Stimulated activated naive B cell treated with anti-CD40 and anti-IgM and Interleukin-4, amounts not matched to agents 10 μg/mL and 1 μg/mL and 100 μg/mL, for 72 hours (primary cell): ENCODE measurements around the gene FXYD2.

Experiments used
- ATAC-seq, 2 donors: fragments of 150-1000 bp; cut with Tn5 transposase; replicated peaks; 2 replicates each; pipeline ENCODE4 v1.10.0; 2021; ENCODE audit warnings: moderate library complexity in 1 of 2
- DNase-seq: peaks from one replicate; pipeline ENCODE4 v3.0.0; 2021
- H3K27ac Mint-ChIP-seq: one replicate; pipeline ENCODE4 v1.8.0; 2022; ENCODE audit warnings: mild to moderate bottlenecking, mixed read lengths
- H3K27me3 Mint-ChIP-seq, 2 donors: one replicate each; pipeline ENCODE4 v1.8.0; 2022; ENCODE audit warnings: mixed read lengths in 2 of 2
- H3K36me3 Mint-ChIP-seq, 2 donors: one replicate each; pipeline ENCODE4 v1.8.0; 2022; ENCODE audit warnings: mixed read lengths in 2 of 2, mild to moderate bottlenecking in 1 of 2
- H3K4me1 Mint-ChIP-seq, 2 donors: one replicate each; pipeline ENCODE4 v1.8.0; 2022; ENCODE audit warnings: mixed read lengths in 2 of 2, mild to moderate bottlenecking in 1 of 2
- H3K4me3 Mint-ChIP-seq, 2 donors: one replicate each; pipeline ENCODE4 v1.8.0; 2022; ENCODE audit warnings: mild to moderate bottlenecking in 2 of 2, mixed read lengths in 2 of 2, moderate library complexity in 1 of 2
- H3K9me3 Mint-ChIP-seq, 2 donors: one replicate each; pipeline ENCODE4 v1.8.0; 2022; ENCODE audit warnings: mixed read lengths in 2 of 2, mild to moderate bottlenecking in 1 of 2

FXYD2 gene

GRCh38 chr11:117849781-117850414 lies 25.4 kb upstream of the FXYD2 start:
- Mint-ChIP-seq H3K27ac (no peak overlapping the region), H3K36me3 (peaks cover 0 to 4% of the 10 kb centered on the region in 2 donors), H3K9me3 (peaks cover 2 to 8% of the 10 kb centered on the region in 2 donors), H3K4me3 (no peak overlapping the region), H3K4me1 (no peaks in the 10 kb centered on the region), H3K27me3 (peaks cover 25 to 41% of the 10 kb centered on the region in 2 donors)
- DNase-seq (no peak), ATAC-seq (no peak)

DNA sequence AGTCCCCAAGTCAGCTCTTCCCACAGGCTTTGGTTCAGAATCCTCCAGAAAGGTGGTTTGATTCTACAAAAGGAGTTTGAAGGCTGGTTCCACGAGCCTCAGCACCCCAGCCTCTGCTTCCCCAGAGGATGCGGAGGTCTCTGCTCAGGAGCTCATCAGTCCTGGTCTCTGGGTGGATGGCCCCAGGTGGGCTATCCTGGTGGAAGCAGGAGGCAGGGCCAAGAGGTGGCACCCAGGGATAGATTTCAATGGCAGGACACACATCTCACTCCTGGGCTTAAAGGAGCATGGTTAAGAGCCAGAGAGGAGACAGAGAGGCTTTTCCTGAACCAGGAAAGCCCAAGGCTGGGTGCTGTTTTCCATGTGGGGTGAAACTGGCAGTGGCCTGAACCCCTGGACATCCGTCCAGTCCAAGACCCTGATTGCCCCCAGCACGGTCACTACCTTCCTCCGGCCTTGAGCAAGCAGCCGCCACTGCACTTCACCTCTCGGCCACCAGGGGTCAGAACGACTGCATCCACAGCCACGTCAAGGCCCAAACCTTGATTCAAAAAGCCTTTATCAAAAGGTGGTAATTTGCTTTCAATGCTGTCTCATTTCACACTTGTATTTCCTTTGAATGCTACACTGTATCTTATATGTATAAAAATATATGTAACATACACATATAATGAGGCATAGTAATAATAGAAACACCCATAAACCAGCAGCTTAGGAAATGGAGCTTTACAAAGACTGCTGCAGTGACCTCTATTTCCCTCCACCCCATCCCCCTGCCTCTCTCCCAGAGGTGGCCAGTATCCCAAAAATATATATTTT lies 19.3 kb upstream of the FXYD2 start:
- Mint-ChIP-seq H3K27me3 (no peaks in the 10 kb centered on the region), H3K27ac (peak overlapping the region; percentile 39), H3K4me3 (no peak overlapping the region), H3K9me3 (no peaks in the 10 kb centered on the region), H3K36me3 (no peaks in the 10 kb centered on the region), H3K4me1 (peaks cover 7 to 12% of the 10 kb centered on the region in 2 donors)
- ATAC-seq (peak; percentile 77 to 88), DNase-seq (peak; percentile 55)

GRCh38 chr11:117842131-117842941 lies 17.8 kb upstream of the FXYD2 start:
- ATAC-seq (no peak), DNase-seq (no peak)
- Mint-ChIP-seq H3K36me3 (no peaks in the 10 kb centered on the region), H3K4me3 (no peak overlapping the region), H3K27me3 (peaks cover 2 to 12% of the 10 kb centered on the region in 2 donors), H3K27ac (no peak overlapping the region), H3K4me1 (peaks cover 7 to 12% of the 10 kb centered on the region in 2 donors), H3K9me3 (no peaks in the 10 kb centered on the region)

DNA sequence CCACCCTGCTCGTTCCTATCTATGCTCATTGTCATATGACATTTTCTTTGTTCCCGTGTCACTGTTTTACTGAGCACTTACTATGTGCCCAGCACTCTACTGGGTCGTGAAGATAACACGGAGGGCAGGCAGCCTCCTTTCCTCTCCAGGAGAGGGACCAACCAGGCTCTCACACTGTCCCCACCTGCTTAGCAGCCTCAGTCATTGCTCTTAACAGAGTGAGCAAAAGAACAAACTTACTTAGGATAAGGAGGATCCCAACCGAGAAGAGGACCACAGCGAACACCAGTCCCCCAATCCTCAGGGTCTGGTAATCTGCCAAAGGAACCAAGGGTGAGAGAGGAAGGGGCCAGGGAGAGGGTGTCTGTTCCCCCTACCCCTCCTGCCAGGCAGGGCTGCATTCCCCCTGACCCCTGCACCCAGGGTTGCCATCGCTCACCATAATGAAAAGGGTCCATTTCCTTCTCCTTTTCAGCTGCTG lies 17.0 kb upstream of the FXYD2 start:
- Mint-ChIP-seq H3K4me3 (no peak overlapping the region), H3K27ac (no peak overlapping the region), H3K4me1 (peaks cover 7 to 12% of the 10 kb centered on the region in 2 donors), H3K27me3 (peaks cover 9 to 19% of the 10 kb centered on the region in 2 donors), H3K36me3 (no peaks in the 10 kb centered on the region), H3K9me3 (no peaks in the 10 kb centered on the region)
- ATAC-seq (no peak), DNase-seq (no peak)

GRCh38 chr11:117840881-117841550 lies 16.5 kb upstream of the FXYD2 start:
- Mint-ChIP-seq H3K27ac (no peak overlapping the region), H3K4me1 (peaks cover 7 to 12% of the 10 kb centered on the region in 2 donors), H3K36me3 (no peaks in the 10 kb centered on the region), H3K27me3 (peaks cover 15 to 23% of the 10 kb centered on the region in 2 donors), H3K9me3 (no peaks in the 10 kb centered on the region), H3K4me3 (no peak overlapping the region)
- no peak for DNase-seq
- no peak for ATAC-seq

GRCh38 chr11:117839936-117840813 lies 15.6 kb upstream of the FXYD2 start:
- H3K9me3 Mint-ChIP-seq: no peaks in the 10 kb centered on the region
- ATAC-seq (no peak), DNase-seq (no peak)
- H3K4me3 Mint-ChIP-seq: no peak overlapping the region
- peaks cover 15 to 23% of the 10 kb centered on the region in 2 donors for H3K27me3 Mint-ChIP-seq
- no peaks in the 10 kb centered on the region for H3K36me3 Mint-ChIP-seq
- no peak overlapping the region for H3K27ac Mint-ChIP-seq
- peaks cover 7 to 13% of the 10 kb centered on the region in 2 donors for H3K4me1 Mint-ChIP-seq

DNA sequence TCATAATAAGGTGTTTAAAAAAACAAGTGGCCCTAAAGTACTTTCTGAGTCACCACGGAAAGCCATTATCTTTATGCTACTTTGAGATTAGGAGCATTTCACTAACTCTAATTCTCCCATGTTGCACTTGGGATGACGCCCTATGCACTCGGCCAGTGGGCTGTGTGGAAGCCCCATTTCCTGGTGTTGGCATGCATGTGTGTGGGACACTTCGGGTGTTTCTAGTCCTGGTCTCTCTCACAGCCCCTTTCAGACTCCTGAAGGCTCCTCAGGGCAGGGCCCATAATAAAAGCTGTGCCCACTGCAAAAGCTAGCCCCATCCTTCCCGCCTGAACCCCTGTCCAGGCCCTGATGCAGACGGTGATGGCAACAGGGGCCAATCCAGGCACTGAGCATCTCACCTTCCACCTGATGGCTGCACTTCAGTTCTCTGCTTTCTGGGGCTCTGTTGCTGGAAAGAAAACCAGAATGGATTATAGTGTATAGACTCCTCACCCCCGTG lies 14.9 kb upstream of the FXYD2 start:
- no peak for ATAC-seq
- DNase-seq: no peak
- Mint-ChIP-seq H3K27ac (no peak overlapping the region), H3K4me3 (no peak overlapping the region), H3K9me3 (no peaks in the 10 kb centered on the region), H3K36me3 (no peaks in the 10 kb centered on the region), H3K4me1 (peaks cover 12 to 18% of the 10 kb centered on the region in 2 donors), H3K27me3 (peaks cover 15 to 23% of the 10 kb centered on the region in 2 donors)

DNA sequence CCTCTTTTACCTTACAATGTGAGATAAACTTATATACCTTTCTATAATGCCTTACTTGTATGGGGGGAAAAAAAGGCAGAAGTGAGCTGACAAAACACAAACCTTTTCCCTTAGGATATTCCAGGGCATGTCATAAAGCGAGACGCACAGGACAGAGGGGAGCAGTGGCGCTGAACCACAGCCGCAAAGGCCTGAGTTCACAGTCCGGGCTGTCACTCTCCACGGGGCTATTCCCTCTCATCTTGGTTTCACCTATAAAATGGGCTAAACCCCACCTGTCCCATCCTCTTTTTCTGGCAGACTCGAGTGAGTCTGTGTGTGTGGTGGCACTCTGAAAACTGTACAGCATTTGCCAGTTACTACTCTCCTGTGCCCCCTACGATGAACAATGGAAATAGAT lies 14.4 kb upstream of the FXYD2 start:
- ATAC-seq: no peak
- Mint-ChIP-seq H3K4me3 (no peak overlapping the region), H3K4me1 (peaks cover 14 to 20% of the 10 kb centered on the region in 2 donors), H3K27me3 (peaks cover 15 to 23% of the 10 kb centered on the region in 2 donors), H3K9me3 (no peaks in the 10 kb centered on the region), H3K27ac (no peak overlapping the region), H3K36me3 (no peaks in the 10 kb centered on the region)
- no peak for DNase-seq

DNA sequence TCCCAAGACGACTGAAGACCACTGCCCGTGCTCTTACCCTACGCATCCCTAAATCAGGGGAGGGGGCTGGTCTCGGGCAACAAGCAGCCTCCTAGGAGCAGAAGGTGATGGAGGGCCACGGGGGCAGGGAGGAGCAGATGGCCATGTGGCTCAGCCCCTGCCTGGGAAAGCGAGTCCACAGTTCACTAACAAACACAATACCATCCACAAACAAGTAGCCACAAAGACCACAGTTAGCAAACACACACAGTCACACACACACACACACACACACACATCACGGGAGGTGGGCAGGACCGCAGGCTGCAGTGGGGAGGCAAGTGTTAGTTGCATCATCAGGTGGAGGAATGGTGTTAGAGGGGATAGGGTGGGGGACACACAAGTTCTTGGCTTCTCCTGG lies 13.2 kb upstream of the FXYD2 start:
- DNase-seq: no peak
- H3K27ac Mint-ChIP-seq: no peak overlapping the region
- H3K9me3 Mint-ChIP-seq: no peaks in the 10 kb centered on the region
- no peaks in the 10 kb centered on the region for H3K36me3 Mint-ChIP-seq
- H3K27me3 Mint-ChIP-seq: peaks cover 15 to 23% of the 10 kb centered on the region in 2 donors
- H3K4me1 Mint-ChIP-seq: peaks cover 18 to 19% of the 10 kb centered on the region in 2 donors
- no peak for ATAC-seq
- no peak overlapping the region for H3K4me3 Mint-ChIP-seq

- H3K27ac Mint-ChIP-seq: no peak overlapping the region
- no peaks in the 10 kb centered on the region for H3K9me3 Mint-ChIP-seq
- no peak overlapping the region for H3K4me3 Mint-ChIP-seq
- peaks cover 16 to 21% of the 10 kb centered on the region in 2 donors for H3K4me1 Mint-ChIP-seq
- no peak for DNase-seq
- no peaks in the 10 kb centered on the region for H3K36me3 Mint-ChIP-seq
- peaks cover 15 to 23% of the 10 kb centered on the region in 2 donors for H3K27me3 Mint-ChIP-seq
- no peak for ATAC-seq
Observed at GRCh38 chr11:117837070-117837776, 12.7 kb upstream of the FXYD2 start.

- H3K4me3 Mint-ChIP-seq: no peak overlapping the region
- H3K27ac Mint-ChIP-seq: no peak overlapping the region
- H3K4me1 Mint-ChIP-seq: peaks cover 14 to 18% of the 10 kb centered on the region in 2 donors
- ATAC-seq: no peak
- DNase-seq: no peak
- no peaks in the 10 kb centered on the region for H3K9me3 Mint-ChIP-seq
- H3K36me3 Mint-ChIP-seq: no peaks in the 10 kb centered on the region
- H3K27me3 Mint-ChIP-seq: peaks cover 15 to 23% of the 10 kb centered on the region in 2 donors
Observed at GRCh38 chr11:117836077-117836960, 11.8 kb upstream of the FXYD2 start.

DNA sequence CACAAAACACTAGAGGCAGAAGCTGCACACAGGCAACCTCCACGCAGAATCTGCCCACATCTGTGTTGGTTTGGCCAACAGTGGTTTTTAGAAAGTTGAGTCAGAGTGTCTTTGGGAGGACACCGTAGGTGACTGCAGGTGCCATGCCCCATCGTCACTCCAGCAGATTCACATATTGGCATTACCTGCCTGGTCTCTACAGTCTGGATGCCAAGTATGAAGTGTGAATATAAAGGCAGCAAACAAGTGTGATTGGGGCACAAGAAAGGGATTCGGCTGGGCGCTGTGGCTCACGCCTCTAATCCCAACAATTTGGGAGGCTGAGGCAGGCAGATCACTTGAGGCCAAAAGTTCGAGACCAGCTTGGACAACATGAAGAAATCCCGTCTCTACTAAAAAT lies 11.0 kb upstream of the FXYD2 start:
- no peak for DNase-seq

More for the DNA sequence above, 11.0 kb upstream of the FXYD2 start:
- H3K27me3 Mint-ChIP-seq: peaks cover 15 to 23% of the 10 kb centered on the region in 2 donors
- no peak overlapping the region for H3K4me3 Mint-ChIP-seq
- ATAC-seq: no peak
- H3K36me3 Mint-ChIP-seq: no peaks in the 10 kb centered on the region
- no peaks in the 10 kb centered on the region for H3K9me3 Mint-ChIP-seq
- peaks cover 20 to 26% of the 10 kb centered on the region in 2 donors for H3K4me1 Mint-ChIP-seq
- H3K27ac Mint-ChIP-seq: no peak overlapping the region
